ENCODE data around the gene CSNK1G2.

DNA sequence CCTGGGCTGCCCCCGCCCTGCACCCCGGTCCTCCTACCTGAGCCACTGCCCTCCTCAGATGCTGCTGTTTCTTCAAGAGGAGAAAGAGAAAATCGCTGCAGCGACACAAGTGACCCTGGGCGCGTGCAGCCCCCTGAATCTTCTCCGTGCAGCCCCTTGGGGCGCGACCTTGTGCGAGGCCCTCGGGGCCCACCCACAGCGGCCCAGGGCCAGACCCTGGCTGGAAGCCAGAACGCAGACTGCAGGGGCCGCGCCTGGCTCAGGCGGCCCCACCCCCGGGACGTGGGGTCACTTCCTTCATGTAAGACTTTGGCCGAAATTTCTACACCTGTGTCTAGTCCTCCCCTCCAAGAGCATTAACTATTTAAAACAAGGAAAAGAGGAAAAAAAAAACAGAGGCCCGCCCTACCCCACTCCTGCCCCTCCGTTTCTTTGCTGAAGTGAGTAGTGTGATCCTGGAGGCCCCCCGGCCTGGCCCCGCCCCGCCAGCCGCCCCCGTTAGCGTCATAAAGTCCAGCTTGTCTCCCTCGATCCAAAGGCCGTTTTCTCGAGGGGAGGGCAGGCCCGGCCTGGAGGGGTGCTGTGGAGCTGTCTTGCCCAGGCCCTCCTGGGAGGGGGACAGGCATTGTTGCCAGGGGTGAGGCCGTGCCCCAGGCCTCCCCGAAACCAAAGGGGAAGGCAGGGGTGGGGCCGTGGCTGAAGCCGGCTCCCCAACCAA is 39.3 kb downstream of the CSNK1G2 start:
- TF ChIP-seq SMC3 (conservative IDR thresholded peaks at IDR 0.05; ENCODE audit: poor library complexity): no peak
- no peak for TF ChIP-seq CTCF (IDR thresholded peaks at IDR 0.05; ENCODE audit: poor library complexity, severe bottlenecking)
- TF ChIP-seq MXI1 (conservative IDR thresholded peaks at IDR 0.05; ENCODE audit: poor library complexity, severe bottlenecking): no peak
- no peak for TF ChIP-seq REST (IDR thresholded peaks at IDR 0.05; ENCODE audit: borderline replicate concordance)
- no peak for TF ChIP-seq POLR2AphosphoS5 (IDR thresholded peaks at IDR 0.05)
- TF ChIP-seq RAD21 (conservative IDR thresholded peaks at IDR 0.05): no peak

Measured in neural cell (in vitro differentiated cells).